Activated CD8-positive, alpha-beta T cell treated with anti-CD3 and anti-CD28 coated beads for 36 hours (primary cell): ENCODE results near the gene ZSCAN31. TPM values are rescaled to one million over a fixed set of nuclear protein-coding genes. Genes with fewer than 3 reads are reported as not detected.

Experiments
- ATAC-seq: fragments of 200-7000 bp; cut with Tn5 transposase; one replicate; pipeline ENCODE4 v1.10.0; 2021; ENCODE audit warnings: mild to moderate bottlenecking, moderate library complexity
- CTCF ChIA-PET: fragments of 350-600 bp; sonication (Branson Sonifier 250); formaldehyde crosslinking; loops from one replicate; lab custom pipeline; 2021; ENCODE audit warnings: antibody characterized with exemption; lab: Charles Lee
- POLR2A ChIA-PET: fragments of 350-600 bp; sonication (Branson Sonifier 250); formaldehyde crosslinking; loops from one replicate; lab custom pipeline; 2021; ENCODE audit warnings: antibody characterized with exemption; lab: Charles Lee
- DNase-seq: peaks from one replicate; pipeline ENCODE4 v3.0.0-alpha.2; 2020
- H3K27ac Mint-ChIP-seq: one replicate; pipeline ENCODE4 v1.8.0; 2021; ENCODE audit warnings: mild to moderate bottlenecking, mixed read lengths
- H3K27me3 Mint-ChIP-seq: one replicate; pipeline ENCODE4 v1.8.0; 2021; ENCODE audit warnings: mixed read lengths
- H3K36me3 Mint-ChIP-seq: one replicate; pipeline ENCODE4 v1.8.0; 2021; ENCODE audit warnings: low read depth, mixed read lengths
- H3K4me1 Mint-ChIP-seq: one replicate; pipeline ENCODE4 v1.8.0; 2021; ENCODE audit warnings: low read depth, mixed read lengths
- H3K4me3 Mint-ChIP-seq: one replicate; pipeline ENCODE4 v1.8.0; 2021; ENCODE audit warnings: mild to moderate bottlenecking, moderate library complexity, mixed read lengths
- H3K9me3 Mint-ChIP-seq: one replicate; pipeline ENCODE4 v1.8.0; 2021; ENCODE audit warnings: mixed read lengths
- intact Hi-C: fragments of 100-400 bp; cut with micrococcal nuclease; formaldehyde crosslinking; loops from one replicate; pipeline ENCODE4 v1.10.0; 2022
- total RNA-seq, 2 experiments: library from RNA; stranded (reverse); gene quantifications; one replicate each; pipeline ENCODE4 v1.2.3, GENCODE V29; 2021
- TF ChIP-seq, protein P1 (sequence below): fragments of 200-600 bp; IDR thresholded peaks from one replicate; pipeline ENCODE4 v1.8.0; 2022; ENCODE audit warnings: antibody characterized with exemption, mild to moderate bottlenecking

The ZSCAN31 gene
- total RNA-seq, 2 experiments from 2014 or later, result 1.6 to 2.0 TPM

DNA sequence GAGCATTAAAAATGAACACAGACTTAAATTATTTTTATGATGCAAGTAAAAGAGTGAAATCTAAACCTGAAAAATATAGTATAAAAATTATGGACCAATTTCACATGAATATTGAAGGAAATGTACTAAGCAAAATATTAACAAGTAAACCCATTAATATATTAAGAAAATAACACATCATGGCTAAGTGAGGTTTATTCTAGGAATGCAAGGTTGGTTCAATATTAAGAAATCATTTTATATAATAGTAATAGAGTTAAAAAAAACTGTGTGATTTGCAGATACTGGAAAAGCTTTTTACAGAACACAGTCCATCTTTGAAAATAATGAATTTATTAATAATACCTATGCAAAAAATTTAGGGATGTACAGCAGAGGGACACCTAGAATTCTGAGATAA, 42.7 kb upstream of the ZSCAN31 start:
- no peak for ATAC-seq
- TF ChIP-seq, protein P1, sequence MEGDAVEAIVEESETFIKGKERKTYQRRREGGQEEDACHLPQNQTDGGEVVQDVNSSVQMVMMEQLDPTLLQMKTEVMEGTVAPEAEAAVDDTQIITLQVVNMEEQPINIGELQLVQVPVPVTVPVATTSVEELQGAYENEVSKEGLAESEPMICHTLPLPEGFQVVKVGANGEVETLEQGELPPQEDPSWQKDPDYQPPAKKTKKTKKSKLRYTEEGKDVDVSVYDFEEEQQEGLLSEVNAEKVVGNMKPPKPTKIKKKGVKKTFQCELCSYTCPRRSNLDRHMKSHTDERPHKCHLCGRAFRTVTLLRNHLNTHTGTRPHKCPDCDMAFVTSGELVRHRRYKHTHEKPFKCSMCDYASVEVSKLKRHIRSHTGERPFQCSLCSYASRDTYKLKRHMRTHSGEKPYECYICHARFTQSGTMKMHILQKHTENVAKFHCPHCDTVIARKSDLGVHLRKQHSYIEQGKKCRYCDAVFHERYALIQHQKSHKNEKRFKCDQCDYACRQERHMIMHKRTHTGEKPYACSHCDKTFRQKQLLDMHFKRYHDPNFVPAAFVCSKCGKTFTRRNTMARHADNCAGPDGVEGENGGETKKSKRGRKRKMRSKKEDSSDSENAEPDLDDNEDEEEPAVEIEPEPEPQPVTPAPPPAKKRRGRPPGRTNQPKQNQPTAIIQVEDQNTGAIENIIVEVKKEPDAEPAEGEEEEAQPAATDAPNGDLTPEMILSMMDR, result no peak
- peaks cover 68% of the 10 kb centered on the region for H3K36me3 Mint-ChIP-seq
- no peak overlapping the region for H3K27ac Mint-ChIP-seq
- ChIA-PET CTCF (interaction anchor here (1.4 to 1.7 kb wide), 2 partner anchors 16 to 23 kb away, joined by 3 to 4 read pairs; no protein-coding TSS in a partner anchor), POLR2A (no interaction called here)
- H3K4me1 Mint-ChIP-seq, result peaks cover 9% of the 10 kb centered on the region
- H3K9me3 Mint-ChIP-seq, result peaks cover 2% of the 10 kb centered on the region
- H3K4me3 Mint-ChIP-seq, result no peak overlapping the region
- intact Hi-C loops, result no loop called here
- H3K27me3 Mint-ChIP-seq, result no peaks in the 10 kb centered on the region
- no peak for DNase-seq

DNA sequence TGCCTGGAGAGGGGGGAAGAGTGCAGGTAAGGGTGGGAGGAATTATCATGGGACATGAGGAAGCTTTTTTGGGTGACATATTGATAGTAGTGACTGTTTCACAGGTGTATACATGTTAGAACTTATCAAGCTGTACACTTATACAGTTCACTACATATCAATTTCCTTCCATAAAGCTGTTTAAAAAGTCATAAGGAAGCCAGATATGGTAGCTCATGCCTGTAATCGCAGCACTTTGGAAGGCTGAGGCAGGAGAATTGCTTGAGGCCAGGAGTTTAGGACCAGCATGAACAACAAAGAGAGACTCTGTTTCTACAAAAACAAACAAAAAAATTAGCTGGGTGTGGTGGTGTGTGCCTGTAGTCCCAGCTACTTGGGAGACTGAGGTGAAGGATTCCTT, 41.9 kb upstream of the ZSCAN31 start:
- TF ChIP-seq, protein P1, result no peak
- Mint-ChIP-seq H3K9me3 (peaks cover 2% of the 10 kb centered on the region), H3K4me1 (peaks cover 3% of the 10 kb centered on the region), H3K27me3 (no peaks in the 10 kb centered on the region), H3K36me3 (peaks cover 61% of the 10 kb centered on the region), H3K4me3 (no peak overlapping the region), H3K27ac (no peak overlapping the region)
- intact Hi-C loops, result no loop called here
- ChIA-PET POLR2A (interaction anchor here (0.7 kb wide), 1 partner anchor 124 kb away, joined by 3 read pairs; no protein-coding TSS in a partner anchor), CTCF (interaction anchor here (1.4 to 1.7 kb wide), 2 partner anchors 15 to 22 kb away, joined by 3 to 4 read pairs; no protein-coding TSS in a partner anchor)
- DNase-seq, result no peak
- no peak for ATAC-seq

DNA sequence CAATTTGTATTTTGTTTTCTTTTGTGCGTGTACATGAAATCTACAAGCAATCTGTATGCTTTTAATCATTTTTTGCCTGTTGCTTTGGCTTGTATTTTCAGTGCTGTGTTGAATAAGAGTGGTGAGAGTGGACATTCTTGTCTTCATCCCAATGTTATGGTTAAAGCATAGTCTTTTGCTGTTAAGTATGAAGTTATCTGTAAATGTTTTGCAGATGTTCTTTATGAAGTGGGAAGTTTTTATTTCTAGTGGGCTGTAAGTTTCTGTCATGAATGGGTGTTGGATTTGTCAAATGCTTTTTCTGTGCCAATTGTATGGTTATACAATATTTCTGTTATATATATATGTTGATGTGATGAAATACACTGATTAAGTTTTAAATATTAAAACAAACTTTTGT, 38.0 kb upstream of the ZSCAN31 start:
- no peak for ATAC-seq
- POLR2A ChIA-PET, result no interaction called here
- CTCF ChIA-PET, result interaction anchor here (0.6 kb wide), 1 partner anchor 25 kb away, joined by 3 read pairs; no protein-coding TSS in a partner anchor
- Mint-ChIP-seq H3K36me3 (peaks cover 23% of the 10 kb centered on the region), H3K4me1 (no peaks in the 10 kb centered on the region), H3K4me3 (no peak overlapping the region), H3K9me3 (peaks cover 2% of the 10 kb centered on the region), H3K27ac (no peak overlapping the region), H3K27me3 (no peaks in the 10 kb centered on the region)
- intact Hi-C loops, result no loop called here
- no peak for DNase-seq
- TF ChIP-seq, protein P1, result no peak

DNA sequence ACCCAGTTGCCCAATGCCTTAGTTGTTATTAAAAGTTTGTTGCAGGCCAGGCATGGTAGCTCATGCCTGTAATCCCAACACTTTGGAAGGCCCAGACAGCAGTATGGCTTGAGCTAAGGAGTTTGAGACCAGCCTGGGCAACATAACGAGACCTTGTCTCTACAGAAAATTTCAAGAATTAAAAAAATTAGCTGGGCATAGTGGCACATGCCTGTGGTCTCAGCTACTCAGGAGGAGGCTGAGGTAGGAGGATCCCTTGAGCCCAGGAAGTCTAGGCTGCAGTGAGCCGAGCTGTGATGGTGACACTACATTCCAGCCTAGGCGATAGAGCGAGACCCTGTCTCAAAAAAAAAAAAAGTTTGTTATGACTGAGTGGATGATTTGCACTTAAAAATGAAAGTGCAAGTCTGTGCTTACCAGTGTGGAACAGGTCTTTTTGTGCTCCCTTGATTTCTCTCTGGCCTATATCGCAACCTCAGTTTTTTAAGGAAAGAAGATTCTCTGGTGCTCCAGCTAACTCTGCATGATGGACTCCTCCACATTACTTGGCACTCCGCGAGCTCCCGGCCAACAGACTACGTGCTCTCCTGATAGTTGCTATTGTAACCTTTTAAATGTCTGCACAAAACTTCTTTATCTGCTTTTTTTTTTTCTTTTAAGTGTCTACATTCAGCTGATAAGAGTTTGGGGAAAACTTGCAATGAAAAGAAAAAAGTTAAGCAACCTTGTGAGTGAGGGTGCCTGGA, 35.9 kb upstream of the ZSCAN31 start:
- no peaks in the 10 kb centered on the region for H3K4me1 Mint-ChIP-seq
- H3K36me3 Mint-ChIP-seq, result peaks cover 15% of the 10 kb centered on the region
- H3K9me3 Mint-ChIP-seq, result no peaks in the 10 kb centered on the region
- no peaks in the 10 kb centered on the region for H3K27me3 Mint-ChIP-seq
- POLR2A ChIA-PET, result interaction anchor here (0.7 kb wide), 1 partner anchor 438 kb away, joined by 3 read pairs; no protein-coding TSS in a partner anchor
- TF ChIP-seq, protein P1, result no peak
- CTCF ChIA-PET, result interaction anchor here (1.5 kb wide), 1 partner anchor 16 kb away, joined by 7 read pairs; no protein-coding TSS in a partner anchor
- intact Hi-C loops, result no loop called here
- no peak overlapping the region for H3K27ac Mint-ChIP-seq
- ATAC-seq (no peak), DNase-seq (no peak)
- no peak overlapping the region for H3K4me3 Mint-ChIP-seq

DNA sequence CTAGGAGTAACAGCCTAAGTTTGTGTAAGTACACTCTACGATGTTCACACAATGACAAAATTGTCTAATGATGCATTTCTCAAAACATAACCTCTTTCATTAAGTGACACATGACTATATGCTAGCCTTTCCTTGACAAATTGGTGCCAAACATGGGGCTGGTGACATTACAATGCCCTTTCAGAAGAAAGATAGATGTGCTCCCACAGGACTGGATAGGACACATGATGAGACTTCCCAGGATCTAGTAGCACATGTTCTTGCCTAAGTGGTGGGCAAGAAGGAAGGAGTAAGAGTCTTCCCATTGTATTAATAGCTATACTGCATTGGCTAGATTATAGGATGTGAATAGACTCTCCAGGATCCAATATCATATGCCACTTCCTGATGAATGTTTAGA, 35.3 kb upstream of the ZSCAN31 start:
- intact Hi-C loops, result no loop called here
- TF ChIP-seq, protein P1, result no peak
- no peak for ATAC-seq
- Mint-ChIP-seq H3K9me3 (no peaks in the 10 kb centered on the region), H3K27me3 (no peaks in the 10 kb centered on the region), H3K36me3 (peaks cover 15% of the 10 kb centered on the region), H3K4me1 (no peaks in the 10 kb centered on the region), H3K4me3 (no peak overlapping the region), H3K27ac (no peak overlapping the region)
- no peak for DNase-seq
- ChIA-PET POLR2A (no interaction called here), CTCF (interaction anchor here (1.5 kb wide), 1 partner anchor 15 kb away, joined by 7 read pairs; no protein-coding TSS in a partner anchor)
